Immature natural killer cell (primary cell): Measurements from ENCODE around the gene SERTAD3. TPM values are rescaled to one million over a fixed set of nuclear protein-coding genes. Genes with fewer than 3 reads are reported as not detected.

ENCODE experiments used
- polyA plus RNA-seq, 3 donors: library from polyadenylated mRNA; unstranded; fragments of 300-500 nt; fragmentation: Illumina TruSeq; gene quantifications; one replicate each; pipeline ENCODE4 v1.2.3, GENCODE V29; 2021

Gene SERTAD3
- polyA plus RNA-seq, 3 donors from 2014 or later: 25.9 to 82.2 (median 62.0) TPM

Other genes with a start within 250 kb of the SERTAD3 start
- gene TTC9B, start 226.0 kb downstream of the SERTAD3 start, polyA plus RNA-seq: not detected
- gene CCNP, start 217.6 kb downstream of the SERTAD3 start, polyA plus RNA-seq: not detected
- gene AKT2, start 159.0 kb downstream of the SERTAD3 start, polyA plus RNA-seq: 10 to 100 TPM; 32.7 to 47.6 (median 34.4) TPM
- gene C19orf47, start 95.9 kb downstream of the SERTAD3 start, polyA plus RNA-seq: 10 to 100 TPM; 10.0 to 14.1 (median 12.5) TPM
- gene PLD3, start 95.6 kb downstream of the SERTAD3 start, polyA plus RNA-seq: 10 to 100 TPM; 60.8 to 94.9 (median 63.7) TPM
- gene HIPK4, start 54.2 kb downstream of the SERTAD3 start, polyA plus RNA-seq: under 1 TPM in 1 of 3 donors, not detected in 2; 0.15 TPM
- gene PRX, start 31.0 kb downstream of the SERTAD3 start, polyA plus RNA-seq: 10 to 100 TPM in 1 of 3 donors, 1 to 10 TPM in 1, under 1 TPM in 1; 0.62 to 13.0 (median 1.2) TPM
- gene SERTAD1, start 18.3 kb downstream of the SERTAD3 start, polyA plus RNA-seq: 10 to 100 TPM; 45.2 to 55.2 (median 49.3) TPM
- 10 to 100 TPM; 30.8 to 52.5 (median 45.9) TPM for gene BLVRB, start 21.4 kb upstream of the SERTAD3 start, polyA plus RNA-seq
- under 1 TPM in 1 of 3 donors, not detected in 2; 0.26 TPM for gene SPTBN4, start 22.7 kb upstream of the SERTAD3 start, polyA plus RNA-seq
- 100 to 1,000 TPM; 115 to 186 (median 156) TPM for gene SHKBP1, start 132.5 kb upstream of the SERTAD3 start, polyA plus RNA-seq
- gene LTBP4, start 157.0 kb upstream of the SERTAD3 start, polyA plus RNA-seq: 10 to 100 TPM in 2 of 3 donors, 1 to 10 TPM in 1; 8.9 to 21.5 (median 18.8) TPM
- 1 to 10 TPM in 2 of 3 donors, not detected in 1; 1.3 to 1.7 TPM for gene NUMBL, start 246.3 kb upstream of the SERTAD3 start, polyA plus RNA-seq